NCI-H1694 treated with DMSO at 0.1 percent for 48 hours (cell line): Measurements from ENCODE around the gene FTL.
A peak's percentile ranks its signal among the peaks of the same experiment; 100 is the strongest.

Experiments used
- DNase-seq: peaks from one replicate; lab custom pipeline; 2025; lab: John Stamatoyannopoulos, UW

FTL gene

GRCh38 chr19:48966541-48967345 is 1.6 kb downstream of the FTL start:
- DNase-seq: no peak

GRCh38 chr19:48967346-48968178 is 2.5 kb downstream of the FTL start:
- no peak for DNase-seq

GRCh38 chr19:48968179-48968661 is 3.1 kb downstream of the FTL start:
- no peak for DNase-seq

GRCh38 chr19:48968813-48969218 is 3.7 kb downstream of the FTL start:
- DNase-seq: no peak

- no peak for DNase-seq
Measured at GRCh38 chr19:48969276-48970138, 4.4 kb downstream of the FTL start.

GRCh38 chr19:48970139-48970766 is 5.1 kb downstream of the FTL start:
- no peak for DNase-seq

GRCh38 chr19:48970923-48971395 is 5.8 kb downstream of the FTL start:
- peak; percentile 51 for DNase-seq

- DNase-seq: peak; percentile 28
Measured at GRCh38 chr19:48975947-48976847, 11.1 kb downstream of the FTL start.

- DNase-seq: no peak
Measured at GRCh38 chr19:48977061-48977460, 12.0 kb downstream of the FTL start.

- no peak for DNase-seq
Measured at GRCh38 chr19:48982280-48982679, 17.2 kb downstream of the FTL start.

GRCh38 chr19:48985711-48986110 is 20.6 kb downstream of the FTL start:
- DNase-seq: no peak

GRCh38 chr19:48986211-48986610 is 21.1 kb downstream of the FTL start:
- DNase-seq: no peak

- no peak for DNase-seq
Measured at GRCh38 chr19:48987323-48987722, 22.2 kb downstream of the FTL start.

- no peak for DNase-seq
Measured at GRCh38 chr19:48988286-48988685, 23.2 kb downstream of the FTL start.

- no peak for DNase-seq
Measured at GRCh38 chr19:48988860-48989259, 23.8 kb downstream of the FTL start.

GRCh38 chr19:48989701-48990291 is 24.7 kb downstream of the FTL start:
- DNase-seq: no peak

GRCh38 chr19:48990400-48990799 is 25.3 kb downstream of the FTL start:
- DNase-seq: no peak

GRCh38 chr19:48991011-48991609 is 26.0 kb downstream of the FTL start:
- no peak for DNase-seq

GRCh38 chr19:48991873-48992580 is 26.9 kb downstream of the FTL start:
- DNase-seq: no peak
